IMR-90 (cell line): ENCODE measurements around the gene PPRC1.

ENCODE experiments used
- BHLHE40 ChIP-seq: fragments of 150-350 bp; IDR thresholded peaks from 2 replicates; pipeline ENCODE4 v1.6.1; 2016; ENCODE audit warnings: mild to moderate bottlenecking, low read depth, low read length
- CEBPB ChIP-seq: IDR thresholded peaks from 2 replicates; pipeline ENCODE4 v1.6.1; 2012; ENCODE audit warnings: low read depth, low read length, improper control_type of control experiment
- CTCF ChIP-seq: conservative IDR thresholded peaks from 2 replicates; pipeline ENCODE4 v1.5.1; 2012; ENCODE audit warnings: mild to moderate bottlenecking, low read depth, low read length, improper control_type of control experiment
- ELK1 ChIP-seq: fragments of 150-350 bp; IDR thresholded peaks from 2 replicates; pipeline ENCODE4 v1.6.1; 2016; ENCODE audit warnings: low read depth, mild to moderate bottlenecking, low read length, moderate library complexity, borderline replicate concordance
- FOS ChIP-seq: fragments of 150-350 bp; IDR thresholded peaks from 2 replicates; pipeline ENCODE4 v1.6.1; 2016; ENCODE audit warnings: low read depth, low read length
- MAFK ChIP-seq: IDR thresholded peaks from 2 replicates; pipeline ENCODE4 v1.6.1; 2012; ENCODE audit warnings: low read depth, low read length, improper control_type of control experiment
- MXI1 ChIP-seq: IDR thresholded peaks from 2 replicates; pipeline ENCODE4 v1.6.1; 2012; ENCODE audit warnings: low read depth, mild to moderate bottlenecking, low read length, moderate library complexity, borderline replicate concordance
- POLR2A ChIP-seq: IDR thresholded peaks from 2 replicates; pipeline ENCODE4 v1.6.1; 2012; ENCODE audit warnings: mild to moderate bottlenecking, low read depth, low read length
- RAD21 ChIP-seq: IDR thresholded peaks from 2 replicates; pipeline ENCODE4 v1.6.1; 2012; ENCODE audit warnings: low read length, improper control_type of control experiment
- RCOR1 ChIP-seq: IDR thresholded peaks from 2 replicates; pipeline ENCODE4 v1.6.1; 2012; ENCODE audit warnings: mild to moderate bottlenecking, low read length, improper control_type of control experiment; ENCODE audit not compliant: insufficient replicate concordance
- RFX5 ChIP-seq: IDR thresholded peaks from 2 replicates; pipeline ENCODE4 v1.8.0; 2012; ENCODE audit warnings: low read depth, mild to moderate bottlenecking, low read length, moderate library complexity
- USF2 ChIP-seq: fragments of 150-350 bp; IDR thresholded peaks from 2 replicates; pipeline ENCODE4 v1.6.1; 2017; ENCODE audit warnings: mild to moderate bottlenecking, antibody characterized with exemption, low read length, low read depth

GRCh38 chr10:102148275-102148674 lies 15.4 kb downstream of the PPRC1 start:
- TF ChIP-seq CTCF = no peak
- TF ChIP-seq MXI1 = no peak
- no peak for TF ChIP-seq POLR2A
- no peak for TF ChIP-seq RFX5
- no peak for TF ChIP-seq MAFK
- no peak for TF ChIP-seq FOS
- no peak for TF ChIP-seq BHLHE40
- TF ChIP-seq USF2 = no peak
- TF ChIP-seq RAD21 = no peak
- no peak for TF ChIP-seq ELK1
- no peak for TF ChIP-seq RCOR1
- TF ChIP-seq CEBPB = no peak
